ENCODE data around the gene RBCK1.

The RBCK1 gene

DNA sequence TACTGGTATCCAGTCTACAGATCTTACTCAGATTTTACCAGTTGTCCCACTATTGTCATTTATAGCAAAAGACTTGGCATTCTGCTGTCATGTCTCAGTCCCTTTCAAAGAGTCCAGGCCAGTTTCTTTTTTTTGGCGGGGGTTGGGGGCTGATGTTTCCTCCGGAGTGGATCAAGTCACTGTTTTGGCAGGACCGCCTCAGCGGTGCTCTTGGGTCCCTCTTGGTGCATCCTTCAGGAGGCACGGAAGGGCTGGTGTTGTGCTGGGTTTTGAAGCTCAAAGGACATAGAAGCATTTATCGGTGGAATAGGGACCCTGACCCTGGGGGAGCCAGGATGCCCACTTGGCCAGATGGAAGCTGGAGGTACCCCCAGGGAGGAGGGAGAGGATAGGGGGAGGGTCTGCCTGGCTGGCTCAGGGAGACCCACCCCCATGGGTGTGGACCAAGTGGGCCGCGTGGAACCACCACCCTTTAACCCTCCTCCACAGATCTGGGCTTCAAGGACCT, 10.8 kb downstream of the RBCK1 start:
- DNase-seq (ENCODE audit: low spot score) = no peak

GRCh38 chr20:419556-420165, 11.6 kb downstream of the RBCK1 start:
- DNase-seq (ENCODE audit: low spot score) = no peak

GRCh38 chr20:420166-420620, 12.1 kb downstream of the RBCK1 start:
- no peak for DNase-seq (ENCODE audit: low spot score)

DNA sequence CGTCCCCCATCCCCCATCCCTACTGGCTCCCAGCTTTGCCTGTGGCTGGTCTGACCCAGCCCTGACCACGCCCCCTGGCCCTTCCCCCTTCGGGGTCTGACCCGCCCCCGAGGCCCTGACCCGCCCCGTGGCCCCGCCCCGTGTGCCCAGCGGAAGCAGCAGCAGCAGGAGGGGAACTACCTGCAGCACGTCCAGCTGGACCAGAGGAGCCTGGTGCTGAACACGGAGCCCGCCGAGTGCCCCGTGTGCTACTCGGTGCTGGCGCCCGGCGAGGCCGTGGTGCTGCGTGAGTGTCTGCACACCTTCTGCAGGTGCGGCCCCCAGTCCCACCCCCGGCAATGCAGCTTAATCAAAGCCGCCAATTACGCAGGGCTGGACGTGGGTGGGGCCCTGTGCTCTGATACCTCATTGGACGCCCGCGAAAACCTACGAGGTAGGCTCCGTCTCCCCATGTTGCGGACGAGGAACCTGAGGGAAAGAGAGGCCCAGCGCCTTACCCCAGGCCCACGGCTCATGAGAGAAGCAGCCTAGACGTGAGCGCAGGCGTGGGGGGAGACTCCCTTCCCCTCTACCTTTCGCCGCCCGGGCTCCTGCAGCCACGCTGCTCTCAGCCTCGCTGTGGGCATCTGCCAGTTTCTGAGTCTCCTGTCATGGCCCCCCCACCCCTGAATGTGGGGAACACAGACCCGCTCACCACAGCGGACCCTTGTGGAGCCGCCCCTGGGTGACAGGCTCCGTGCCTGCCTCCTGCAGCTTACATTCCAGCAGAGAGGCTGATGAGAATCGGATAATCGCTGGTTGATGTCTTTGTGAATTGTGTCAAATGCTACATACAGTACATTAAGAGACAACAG, 12.8 kb downstream of the RBCK1 start:
- DNase-seq (ENCODE audit: low spot score) = peak; percentile 28

DNA sequence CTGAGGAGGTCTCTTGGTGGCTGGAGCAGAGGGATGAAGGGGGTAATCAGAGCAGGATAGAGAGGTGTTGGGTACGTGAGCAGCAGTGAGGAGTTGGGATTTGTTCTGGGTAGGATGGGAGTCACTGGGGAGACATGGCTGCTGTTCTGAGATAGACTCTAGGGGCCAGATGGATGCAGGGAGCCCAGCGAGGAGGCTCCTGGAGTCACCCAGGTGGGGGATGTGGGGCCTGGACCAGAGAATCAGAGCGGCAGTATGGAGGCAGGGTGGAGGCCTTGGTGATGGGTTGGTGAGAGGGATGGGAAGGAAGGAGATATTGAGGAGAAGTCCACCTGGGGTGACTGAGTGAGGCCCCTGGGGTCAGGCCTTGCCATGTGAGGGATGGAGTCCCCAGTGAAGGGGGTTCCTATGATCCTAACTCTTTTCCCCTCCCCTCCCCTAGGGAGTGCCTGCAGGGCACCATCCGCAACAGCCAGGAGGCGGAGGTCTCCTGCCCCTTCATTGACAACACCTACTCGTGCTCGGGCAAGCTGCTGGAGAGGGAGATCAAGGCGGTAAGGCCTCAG, 13.7 kb downstream of the RBCK1 start:
- no peak for DNase-seq (ENCODE audit: low spot score)

DNA sequence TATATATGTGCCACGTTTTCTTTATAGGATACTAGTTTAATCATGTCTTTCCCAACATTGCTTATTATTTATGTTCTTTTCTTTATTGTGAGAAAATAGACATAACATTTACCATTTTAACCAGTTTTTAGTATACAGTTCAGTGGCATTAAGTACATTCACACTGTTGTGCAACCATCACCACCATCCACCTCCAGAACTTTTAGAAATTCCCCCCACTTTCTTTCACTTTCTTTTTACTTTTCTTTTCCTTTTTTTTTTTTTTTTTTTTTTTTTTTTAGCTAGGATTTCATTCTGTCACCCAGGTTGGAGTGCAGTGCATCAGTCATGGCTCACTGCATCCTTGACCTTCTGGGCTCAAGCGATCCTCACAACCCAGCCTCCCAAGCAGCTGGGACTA, 18.5 kb downstream of the RBCK1 start:
- DNase-seq (ENCODE audit: low spot score) = no peak

DNA sequence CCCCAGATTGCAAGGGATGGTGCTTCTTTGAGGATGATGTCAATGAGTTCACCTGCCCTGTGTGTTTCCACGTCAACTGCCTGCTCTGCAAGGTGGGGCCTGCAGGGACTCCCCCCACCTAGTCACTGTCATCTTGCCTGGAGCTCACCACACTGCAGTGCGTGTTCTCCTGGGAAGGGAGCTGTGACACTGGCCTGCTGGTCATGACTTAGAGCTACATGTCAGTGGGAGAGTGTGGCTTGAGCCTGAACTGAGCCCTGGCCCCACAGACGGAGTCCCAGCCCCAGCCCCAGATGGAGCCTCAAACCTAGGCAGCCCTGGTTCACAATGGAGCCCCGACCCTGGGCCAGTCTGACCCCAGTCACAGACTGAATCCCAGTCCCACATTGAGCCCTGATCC, 19.3 kb downstream of the RBCK1 start:
- no peak for DNase-seq (ENCODE audit: low spot score)

DNA sequence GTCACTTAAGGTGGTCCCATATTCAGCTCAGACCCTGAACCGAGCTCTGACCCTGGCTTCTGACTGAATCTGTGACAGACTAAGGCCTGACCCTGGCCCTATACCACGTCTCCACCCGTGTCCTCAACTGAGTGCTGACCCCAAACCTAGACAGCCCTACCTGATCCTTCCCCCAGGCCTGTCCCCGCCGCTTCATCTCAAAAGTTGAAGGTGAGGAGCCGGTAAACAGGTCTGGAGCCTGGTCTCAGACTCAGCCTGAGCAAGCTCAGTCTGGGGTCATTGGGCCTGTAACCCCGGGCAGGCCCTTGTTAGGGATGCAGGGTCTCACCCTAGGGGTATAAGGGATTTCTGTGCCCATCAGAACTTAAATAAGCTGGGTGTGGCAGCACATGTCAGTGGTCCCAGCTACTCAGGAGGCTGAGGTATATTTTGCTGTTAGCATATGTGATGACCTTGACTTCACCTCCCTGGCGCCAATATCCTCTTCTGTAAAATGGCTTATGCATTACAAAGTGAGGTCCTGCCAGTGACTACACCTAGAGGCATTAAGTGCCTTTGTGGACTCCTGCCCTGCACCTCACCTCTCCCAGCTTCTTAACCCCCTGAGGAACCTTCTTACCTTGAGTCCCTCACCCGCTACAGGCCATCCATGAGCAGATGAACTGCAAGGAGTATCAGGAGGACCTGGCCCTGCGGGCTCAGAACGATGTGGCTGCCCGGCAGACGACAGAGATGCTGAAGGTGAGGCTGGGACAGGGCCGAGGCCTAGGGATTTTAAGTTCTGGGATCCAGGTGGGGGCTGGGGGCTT, 20.0 kb downstream of the RBCK1 start:
- DNase-seq (ENCODE audit: low spot score) = no peak

DNA sequence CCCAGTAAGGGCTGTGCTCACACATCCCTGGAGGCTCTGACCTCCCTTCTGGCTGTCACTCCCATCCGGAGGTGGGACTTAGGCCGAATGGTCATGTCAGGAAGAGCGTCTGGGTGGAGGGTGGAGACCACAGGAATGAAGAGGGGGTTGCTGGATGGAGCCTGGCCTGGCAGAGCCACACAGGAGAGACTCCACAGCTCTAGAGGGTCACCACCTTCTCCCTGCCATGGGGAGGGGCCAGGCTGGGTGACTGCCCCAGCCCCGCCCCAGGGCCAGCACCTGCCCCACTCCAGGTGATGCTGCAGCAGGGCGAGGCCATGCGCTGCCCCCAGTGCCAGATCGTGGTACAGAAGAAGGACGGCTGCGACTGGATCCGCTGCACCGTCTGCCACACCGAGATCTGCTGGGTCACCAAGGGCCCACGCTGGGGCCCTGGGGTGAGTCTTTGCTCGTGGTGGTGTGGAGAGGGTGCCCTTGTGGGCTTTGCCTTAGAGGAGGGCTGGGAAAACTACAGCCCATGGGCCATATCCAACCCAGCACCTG, 20.6 kb downstream of the RBCK1 start:
- DNase-seq (ENCODE audit: low spot score) = no peak

GRCh38 chr20:430091-430999, 22.2 kb downstream of the RBCK1 start:
- no peak for DNase-seq (ENCODE audit: low spot score)

DNA sequence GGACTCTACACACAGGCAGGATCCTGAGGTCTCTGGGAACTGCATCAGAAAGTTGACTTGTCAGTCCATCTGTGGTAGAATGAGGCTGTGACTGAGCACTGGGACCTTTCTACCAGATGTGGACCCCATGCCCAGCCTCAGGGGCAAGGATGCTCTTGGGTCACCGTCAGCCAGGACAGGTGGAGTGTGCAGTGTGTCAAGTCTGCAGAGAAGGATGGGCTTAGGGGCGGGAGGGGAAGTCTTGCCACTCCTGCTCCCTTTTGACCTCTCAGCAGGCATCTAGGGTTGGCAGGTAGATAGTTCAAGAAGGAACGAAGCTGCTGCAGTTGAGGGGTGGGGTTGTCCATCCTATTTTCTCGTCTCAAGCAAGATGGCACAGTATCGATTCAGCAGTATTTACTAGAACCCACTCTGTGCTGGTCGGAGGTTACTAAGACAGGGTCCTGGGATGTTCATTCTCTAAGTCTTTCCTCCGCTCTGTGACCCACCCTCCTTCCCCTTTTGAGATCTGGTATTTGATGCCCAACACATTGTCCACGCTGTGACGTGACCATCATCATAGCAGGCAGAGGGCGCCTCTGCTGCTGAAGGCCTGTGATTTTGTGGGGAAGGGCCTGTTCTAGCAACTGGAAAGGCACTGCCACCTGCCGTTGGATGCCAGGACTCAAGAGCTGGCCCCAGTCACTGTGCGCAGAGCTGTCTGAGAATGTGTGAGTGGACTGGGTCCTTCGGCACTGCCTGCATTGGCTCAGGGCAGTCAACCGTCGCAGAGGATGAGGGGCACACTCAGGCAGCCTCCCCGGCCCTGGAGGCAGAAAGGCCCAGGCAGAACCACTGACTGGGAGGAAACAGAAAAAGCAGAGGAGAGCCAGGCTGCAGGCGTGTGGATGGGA, 23.2 kb downstream of the RBCK1 start:
- peak; percentile 42 for DNase-seq (ENCODE audit: low spot score)

- no peak for DNase-seq (ENCODE audit: low spot score)
Observed at GRCh38 chr20:432208-432607, 24.1 kb downstream of the RBCK1 start.

DNA sequence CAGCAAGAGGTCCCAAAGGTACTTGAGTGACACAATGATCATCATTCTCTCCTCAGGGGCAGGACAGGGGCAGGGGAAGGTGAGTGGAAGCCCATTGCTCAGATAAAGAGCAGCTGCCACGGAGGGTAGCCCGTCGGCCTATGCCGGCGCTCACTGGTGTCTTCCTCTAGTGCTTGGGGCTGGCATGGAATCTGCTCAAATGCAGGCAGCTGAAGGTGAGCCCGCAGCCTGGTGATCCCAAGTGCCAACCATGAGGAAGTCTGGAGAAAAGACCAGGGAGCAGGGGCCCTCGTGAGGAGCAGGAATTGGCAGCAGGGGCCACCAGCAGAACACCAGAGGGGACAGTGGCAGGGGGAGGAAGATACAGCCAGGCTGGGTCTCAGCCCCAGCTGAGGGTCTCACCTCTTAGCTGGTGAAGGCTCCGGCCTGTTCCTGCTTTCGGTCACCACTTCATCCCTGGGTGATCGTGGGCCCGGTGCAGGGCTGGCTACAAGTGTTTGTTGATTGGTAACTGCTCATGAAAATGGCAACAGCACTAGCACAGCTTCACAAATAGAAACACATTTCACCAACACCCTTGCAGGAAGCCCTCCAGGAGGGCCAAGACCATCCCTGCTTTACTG, 24.7 kb downstream of the RBCK1 start:
- no peak for DNase-seq (ENCODE audit: low spot score)

DNA sequence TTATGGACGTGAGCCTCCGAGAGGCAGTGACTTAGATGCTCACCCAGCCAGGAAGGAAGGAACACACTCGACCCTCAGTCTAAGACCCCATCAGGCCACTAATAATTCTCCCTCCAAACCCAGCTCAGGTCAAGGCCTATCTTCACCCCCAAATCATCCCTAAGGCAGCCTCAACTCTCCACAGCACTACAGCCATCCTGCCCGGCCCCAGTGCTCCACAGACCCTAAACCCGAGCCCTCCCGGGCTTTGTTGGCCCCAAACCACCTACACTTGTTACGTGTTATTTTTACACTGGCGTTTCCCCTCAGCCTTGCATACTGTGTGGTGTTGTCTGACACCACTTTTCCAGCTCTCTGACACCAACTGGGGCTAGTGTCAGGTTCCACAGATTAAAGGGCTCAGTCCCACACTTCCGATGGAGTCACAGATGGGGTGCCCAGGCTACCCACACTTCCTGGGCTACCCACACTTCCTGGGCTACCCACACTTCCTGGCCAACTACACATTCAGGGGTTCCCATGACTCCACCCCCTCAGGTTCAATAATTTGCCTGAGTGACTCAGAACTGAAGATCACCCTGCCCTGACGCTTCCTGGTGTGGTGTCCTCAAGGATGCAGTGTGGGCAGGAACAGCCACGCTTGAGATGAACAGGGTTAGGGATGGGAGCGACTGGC, 25.3 kb downstream of the RBCK1 start:
- DNase-seq (ENCODE audit: low spot score) = peak; percentile 81

- DNase-seq (ENCODE audit: low spot score) = no peak
Observed at GRCh38 chr20:434221-434620, 26.1 kb downstream of the RBCK1 start.

GRCh38 chr20:434661-435419, 26.7 kb downstream of the RBCK1 start:
- DNase-seq (ENCODE audit: low spot score) = no peak

GRCh38 chr20:435558-435957, 27.5 kb downstream of the RBCK1 start:
- no peak for DNase-seq (ENCODE audit: low spot score)

- DNase-seq (ENCODE audit: low spot score) = no peak
Observed at GRCh38 chr20:436476-436875, 28.4 kb downstream of the RBCK1 start.
